LoVo (cell line): ENCODE results near the gene SUSD2.

Experiments used
- DNase-seq: peaks from one replicate; pipeline ENCODE4 v3.0.0-alpha.2; 2016; ENCODE audit warnings: low spot score

SUSD2 gene

DNA sequence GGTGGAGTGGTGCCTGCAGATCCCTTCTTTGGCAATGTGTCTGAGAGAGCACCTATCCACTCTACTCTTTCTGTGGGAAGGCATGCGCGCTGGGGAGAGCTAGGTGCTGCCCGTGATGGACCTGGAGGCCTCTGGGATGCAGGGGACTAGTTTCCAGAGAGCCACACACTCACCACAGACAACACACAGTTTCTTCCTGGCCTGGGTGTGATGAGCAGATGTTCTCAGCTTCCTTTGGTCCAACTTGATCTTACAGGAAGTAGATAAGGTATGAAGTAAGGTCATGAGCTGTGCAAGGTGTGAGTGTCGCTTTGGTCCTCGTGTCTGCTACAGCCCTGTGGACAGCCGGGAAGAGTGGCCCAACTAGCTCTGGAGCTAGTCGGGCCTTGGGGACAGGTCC lies 27.3 kb upstream of the SUSD2 start:
- no peak for DNase-seq

GRCh38 chr22:24154826-24155225 lies 26.5 kb upstream of the SUSD2 start:
- DNase-seq, result no peak

- peak; percentile 52 for DNase-seq
Observed at GRCh38 chr22:24155627-24156140, 25.6 kb upstream of the SUSD2 start.

DNA sequence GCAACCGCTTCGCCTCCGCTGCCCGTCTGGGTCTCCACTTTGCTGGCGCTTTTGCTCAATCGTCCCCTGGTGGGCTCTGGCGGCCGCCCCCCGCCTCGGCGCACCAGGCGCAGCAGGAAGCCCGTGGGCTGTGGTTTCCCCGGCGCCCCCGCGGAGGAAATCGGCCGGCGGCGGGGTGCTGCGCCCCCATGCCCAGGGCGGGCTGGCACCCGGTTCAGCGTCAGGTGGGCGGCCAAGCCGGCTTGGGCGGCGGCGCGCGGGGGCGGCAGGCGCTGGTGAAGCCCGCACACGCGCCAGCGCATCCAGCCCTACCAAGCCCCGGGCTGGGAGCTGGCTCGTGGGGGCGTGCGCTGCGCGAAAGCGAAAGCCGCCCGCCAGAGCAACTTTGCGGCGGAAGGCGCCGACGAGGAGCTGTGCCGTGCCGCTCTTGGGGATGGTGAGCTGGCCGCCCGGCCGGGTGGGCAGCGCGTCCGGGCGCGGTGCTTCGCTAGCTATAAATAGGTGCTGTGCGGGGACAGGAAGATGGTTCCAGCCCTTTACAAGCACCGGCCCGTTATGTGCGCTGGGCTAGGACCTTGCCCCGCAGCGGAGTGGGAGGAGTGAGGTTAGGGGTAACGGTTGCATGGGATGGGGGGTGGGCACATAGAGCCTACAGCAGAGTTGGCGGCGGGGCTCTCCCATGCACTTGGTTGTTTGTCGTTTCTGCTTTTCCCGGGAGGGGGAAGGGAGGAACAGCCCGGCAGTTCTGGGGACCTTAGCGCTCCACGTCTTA lies 25.0 kb upstream of the SUSD2 start:
- DNase-seq, result peak; percentile 3

DNA sequence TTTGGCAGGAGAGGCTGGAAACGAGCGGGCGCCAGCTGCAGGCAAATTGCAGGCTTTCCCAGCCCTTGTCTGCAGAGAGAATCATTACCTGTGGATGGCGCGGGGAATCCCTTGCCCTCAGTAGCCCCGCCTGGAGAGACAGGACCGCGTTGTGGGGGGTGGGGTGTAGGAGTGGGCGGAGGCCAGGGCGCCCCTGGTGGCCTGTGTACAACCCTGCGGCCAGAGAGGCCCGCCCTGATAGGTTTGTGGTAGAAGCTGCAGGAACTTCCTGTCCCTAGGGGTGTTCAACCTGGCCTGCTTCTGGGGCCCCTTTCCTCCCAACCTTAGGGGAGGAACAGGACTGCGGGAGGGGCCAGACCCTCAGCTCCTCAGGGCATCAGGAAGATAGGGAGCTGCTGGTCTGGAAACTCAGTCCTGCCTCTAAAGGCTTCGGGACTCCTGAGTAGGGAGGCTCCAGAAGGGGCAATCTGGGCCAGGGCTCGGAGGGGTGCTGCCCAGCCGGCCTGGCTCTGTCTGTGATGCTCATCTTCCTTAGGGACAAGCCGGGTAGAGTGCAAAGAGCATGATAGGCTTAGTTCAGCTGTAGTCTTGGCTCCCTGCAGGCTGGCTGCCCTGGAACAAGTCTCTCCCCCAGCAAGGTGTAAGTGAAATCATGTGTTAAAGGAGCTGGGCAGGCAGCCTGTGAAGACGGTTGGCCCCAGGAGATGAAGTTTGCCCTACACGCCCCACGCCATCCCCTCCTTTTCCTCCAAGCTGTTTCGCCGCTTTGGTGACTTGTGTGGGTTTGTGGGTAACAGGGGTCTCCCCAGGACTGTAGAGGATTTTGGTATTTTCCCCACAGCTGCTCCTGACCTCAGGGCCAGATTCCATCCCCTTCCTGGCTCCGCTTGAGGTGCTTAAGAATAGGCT lies 24.1 kb upstream of the SUSD2 start:
- DNase-seq, result peak; percentile 78

GRCh38 chr22:24157822-24158135 lies 23.5 kb upstream of the SUSD2 start:
- DNase-seq, result no peak

- DNase-seq, result no peak
Observed at GRCh38 chr22:24159650-24160049, 21.6 kb upstream of the SUSD2 start.

DNA sequence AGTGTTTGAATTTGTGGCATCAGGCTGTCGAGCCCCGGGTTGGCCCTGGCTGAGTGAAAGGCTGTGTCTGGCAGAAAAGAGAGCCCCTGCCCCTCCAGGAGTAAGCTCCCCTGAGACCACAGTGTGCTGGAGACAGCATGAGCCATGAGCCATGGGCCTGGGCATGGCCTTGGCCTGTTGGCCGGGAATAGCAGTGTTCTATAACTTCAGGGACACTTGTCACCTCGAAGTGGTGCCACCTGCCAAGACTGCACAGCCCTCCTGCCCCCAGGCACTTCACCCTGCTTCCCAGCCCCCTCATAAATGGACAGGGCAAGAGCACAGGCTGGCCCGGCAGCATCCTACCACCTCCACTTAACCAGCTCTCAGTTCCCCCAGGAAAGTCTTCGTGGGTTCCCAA lies 20.7 kb upstream of the SUSD2 start:
- no peak for DNase-seq

DNA sequence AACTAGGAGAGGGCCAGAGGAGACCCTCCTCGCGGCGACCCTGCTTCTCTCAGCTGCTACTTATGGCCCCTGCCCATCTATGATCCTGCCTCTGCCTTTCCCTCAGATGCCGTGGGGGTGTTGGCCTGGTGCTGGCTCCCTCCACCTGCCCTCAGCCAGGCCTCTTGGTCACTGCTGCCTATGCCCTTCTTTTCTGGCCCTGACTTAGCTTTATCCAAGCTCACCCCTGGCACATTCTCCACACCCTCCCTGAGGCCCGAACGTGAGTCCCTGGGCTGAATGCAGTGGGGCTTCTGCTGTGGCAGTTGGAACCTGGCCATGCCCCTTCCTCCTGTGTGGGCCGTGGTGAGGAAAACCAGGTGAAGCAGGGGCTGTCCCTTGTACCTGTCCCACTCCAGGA lies 19.8 kb upstream of the SUSD2 start:
- DNase-seq, result no peak

GRCh38 chr22:24161909-24162308 lies 19.4 kb upstream of the SUSD2 start:
- no peak for DNase-seq

GRCh38 chr22:24162436-24162835 lies 18.9 kb upstream of the SUSD2 start:
- no peak for DNase-seq

DNA sequence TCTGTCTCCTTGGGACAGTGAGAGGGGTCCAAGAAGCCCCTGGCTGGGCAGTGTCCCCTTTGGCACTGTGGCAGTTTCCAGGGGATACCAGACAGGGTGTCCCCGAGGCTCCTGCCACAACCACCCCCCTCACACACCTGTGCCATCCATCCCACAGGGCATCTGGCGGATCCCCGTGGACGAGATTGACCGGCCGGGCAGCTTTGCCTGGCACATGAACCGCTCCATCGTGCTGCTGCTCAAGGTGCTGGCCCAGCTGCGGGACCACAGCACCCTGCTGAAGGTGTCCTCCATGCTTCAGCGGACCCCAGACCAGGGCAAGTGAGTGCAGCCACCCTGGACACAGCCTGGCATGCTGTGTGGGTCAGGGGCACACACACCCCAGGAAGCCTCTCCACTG lies 17.0 kb upstream of the SUSD2 start:
- no peak for DNase-seq

GRCh38 chr22:24164940-24165339 lies 16.3 kb upstream of the SUSD2 start:
- DNase-seq, result no peak

GRCh38 chr22:24165673-24166072 lies 15.6 kb upstream of the SUSD2 start:
- no peak for DNase-seq

DNA sequence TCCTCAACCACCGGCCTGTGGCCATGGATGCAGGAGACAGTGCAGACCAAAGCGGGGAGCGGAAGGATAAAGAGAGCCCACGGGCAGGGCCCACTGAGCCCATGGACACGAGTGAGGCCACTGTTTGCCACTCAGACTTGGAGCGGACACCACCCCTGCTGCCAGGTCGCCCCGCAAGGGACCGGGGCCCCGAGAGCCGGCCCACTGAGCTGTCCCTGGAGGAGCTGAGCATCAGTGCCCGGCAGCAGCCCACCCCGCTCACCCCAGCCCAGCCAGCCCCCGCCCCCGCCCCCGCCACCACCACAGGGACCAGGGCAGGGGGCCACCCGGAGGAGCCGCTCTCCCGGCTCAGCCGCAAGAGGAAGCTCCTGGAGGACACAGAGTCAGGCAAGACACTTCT lies 14.5 kb upstream of the SUSD2 start:
- no peak for DNase-seq

GRCh38 chr22:24169439-24170058 lies 11.7 kb upstream of the SUSD2 start:
- no peak for DNase-seq

- DNase-seq, result no peak
Observed at GRCh38 chr22:24170188-24170587, 11.1 kb upstream of the SUSD2 start.

DNA sequence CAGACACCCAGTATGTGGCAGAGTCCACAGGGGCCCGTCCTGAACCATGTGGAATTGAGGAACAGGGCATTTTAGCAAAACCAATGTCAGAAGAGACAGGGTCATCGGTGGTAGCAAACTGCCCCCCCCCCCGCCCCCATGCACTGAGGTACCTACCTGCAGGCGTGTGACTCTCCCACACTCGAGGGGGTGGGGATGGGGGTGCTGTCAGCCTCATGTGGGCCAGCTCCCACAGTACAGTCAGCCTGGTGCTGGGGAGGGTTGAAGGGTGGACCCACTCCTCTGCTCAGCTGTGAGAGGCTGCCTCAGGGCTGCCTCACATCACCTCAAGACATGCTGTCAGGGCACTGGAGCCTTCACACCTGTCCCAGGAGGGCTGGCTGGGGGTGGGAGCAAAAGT lies 10.7 kb upstream of the SUSD2 start:
- DNase-seq, result no peak

- DNase-seq, result no peak
Observed at GRCh38 chr22:24171822-24172221, 9.5 kb upstream of the SUSD2 start.

GRCh38 chr22:24175160-24175808 lies 6.0 kb upstream of the SUSD2 start:
- DNase-seq, result no peak

DNA sequence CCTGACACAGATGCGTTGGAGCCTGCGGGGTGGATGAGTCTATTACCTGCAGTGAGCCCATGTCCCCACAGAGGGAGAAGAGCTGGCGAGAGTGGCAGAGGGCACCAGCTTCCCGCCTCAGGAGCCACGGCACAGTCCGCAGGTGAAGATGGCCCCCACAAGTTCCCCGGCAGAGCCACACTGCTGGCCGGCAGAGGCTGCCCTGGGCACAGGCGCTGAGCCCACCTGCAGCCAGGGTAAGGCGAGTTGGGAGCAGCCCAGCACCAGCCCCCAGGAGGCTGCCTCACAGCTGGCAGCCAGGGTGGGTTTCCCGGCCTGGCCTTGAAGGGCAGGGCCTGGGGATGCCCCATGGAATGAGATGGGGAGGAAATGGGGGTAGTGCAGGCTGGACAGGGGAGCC lies 5.2 kb upstream of the SUSD2 start:
- DNase-seq, result no peak

- DNase-seq, result no peak
Observed at GRCh38 chr22:24176630-24177029, 4.7 kb upstream of the SUSD2 start.
